ENCODE results near the gene DGKI.

Gene DGKI

DNA sequence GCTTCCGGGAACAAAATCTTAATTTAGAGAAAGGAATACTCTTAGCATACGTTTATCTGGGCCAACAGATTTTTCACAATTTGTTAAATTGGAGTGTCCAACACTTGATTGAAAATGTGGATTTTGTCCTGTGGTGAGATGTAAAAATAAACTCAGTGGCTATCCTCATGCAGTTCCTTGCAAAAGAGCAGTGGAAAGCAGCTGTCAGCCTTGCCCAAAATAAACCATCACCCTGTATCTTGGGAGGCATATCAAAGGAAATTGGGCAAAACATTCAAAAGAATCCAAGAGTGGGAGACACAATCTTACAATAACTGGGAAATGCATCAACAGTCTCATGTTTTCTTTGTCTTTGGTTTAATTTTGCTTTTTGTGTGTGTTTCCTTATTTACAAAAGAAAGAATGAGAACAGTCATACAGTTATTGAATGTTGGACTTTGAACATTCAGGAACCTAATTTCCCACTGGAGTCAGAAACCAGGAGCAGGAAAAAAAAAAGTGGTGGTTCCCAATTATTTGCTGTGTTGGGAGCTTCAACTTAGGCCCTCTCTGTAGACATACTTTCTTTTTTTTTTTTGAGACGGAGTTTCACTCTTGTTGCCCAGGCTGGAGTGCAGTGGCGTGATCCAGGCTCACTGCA lies 44.4 kb upstream of the DGKI start:
- Histone ChIP-seq H3K4ac (ENCODE audit: low read depth in 1 of 2, low read length in 2 of 2) (no peak overlapping the region), H2BK12ac (ENCODE audit: low read length in 2 of 2) (no peak overlapping the region), H3K27me3 (ENCODE audit: control insufficient read depth in 1 of 2, insufficient read depth in 1 of 2, low read length in 2 of 2) (no peaks in the 10 kb centered on the region), H2BK15ac (ENCODE audit: low read depth, poor library complexity, severe bottlenecking) (no peak overlapping the region), H3K9me3 (ENCODE audit: control insufficient read depth, low read length) (no peaks in the 10 kb centered on the region), H3K4me3 (ENCODE audit: insufficient read depth in 1 of 2, low read depth in 1 of 2, low read length in 2 of 2) (no peak overlapping the region), H3K9ac (ENCODE audit: low read length) (no peak overlapping the region), H2AK5ac (ENCODE audit: low read length, severe bottlenecking) (no peak overlapping the region), H3K4me2 (ENCODE audit: low read length, poor library complexity, severe bottlenecking) (no peak overlapping the region), H3K27ac (ENCODE audit: low read length, poor library complexity, severe bottlenecking) (no peak overlapping the region), H2BK120ac (ENCODE audit: low read depth, low read length) (no peak overlapping the region), H2AFZ (ENCODE audit: low read depth, low read length) (no peak overlapping the region), H3K14ac (ENCODE audit: low read length in 2 of 2) (no peak overlapping the region), H3K4me1 (ENCODE audit: control insufficient read depth, insufficient read depth, low read depth, low read length) (no peaks in the 10 kb centered on the region), H3K23ac (ENCODE audit: low read length in 2 of 2) (no peak overlapping the region), H3K18ac (ENCODE audit: low read depth in 1 of 2, low read length in 2 of 2) (no peak overlapping the region), H4K8ac (ENCODE audit: low read length) (no peak overlapping the region), H4K91ac (ENCODE audit: low read length) (no peak overlapping the region), H3K79me1 (replicated peaks; ENCODE audit: low read length, poor library complexity, severe bottlenecking) (peaks cover 41% of the 10 kb centered on the region), H3K36me3 (ENCODE audit: control insufficient read depth in 1 of 2, insufficient read depth in 2 of 2, low read depth in 1 of 2, low read length in 2 of 2) (peaks cover 33 to 90% of the 10 kb centered on the region in 2 experiments), H2BK5ac (ENCODE audit: low read depth, low read length, poor library complexity, severe bottlenecking) (no peak overlapping the region)
- WGBS, result 100% methylated on average over 4 of the region's 4 CpGs
- DNase-seq, result no peak

DNA sequence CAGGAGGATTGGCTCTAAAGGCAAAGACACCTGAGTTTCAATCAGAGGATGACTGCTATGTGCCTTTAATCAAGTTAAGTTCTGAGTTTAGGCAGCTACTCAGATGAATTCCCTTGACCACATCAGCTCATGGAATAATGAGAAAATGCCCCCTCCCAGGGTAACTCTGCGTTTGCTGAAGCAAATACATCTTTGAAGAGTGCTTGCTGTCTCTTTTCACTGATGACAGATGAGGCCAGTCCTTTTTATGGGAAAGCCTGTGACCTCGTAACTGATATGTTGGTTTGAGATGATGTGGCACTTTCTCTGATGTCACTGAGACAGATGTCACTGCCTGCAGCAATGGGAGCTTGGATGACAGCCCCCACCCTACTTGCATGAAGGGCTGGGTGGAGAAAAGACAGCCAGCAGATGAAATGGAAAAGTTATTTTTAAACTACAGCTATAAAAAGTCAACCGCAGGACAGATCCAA lies 43.7 kb upstream of the DGKI start:
- H3K4me1 ChIP-seq (ENCODE audit: control insufficient read depth, insufficient read depth, low read depth, low read length), result no peaks in the 10 kb centered on the region
- no peak overlapping the region for H2BK120ac ChIP-seq (ENCODE audit: low read depth, low read length)
- no peak overlapping the region for H3K27ac ChIP-seq (ENCODE audit: low read length, poor library complexity, severe bottlenecking)
- peaks cover 42% of the 10 kb centered on the region for H3K79me1 ChIP-seq (replicated peaks; ENCODE audit: low read length, poor library complexity, severe bottlenecking)
- H4K91ac ChIP-seq (ENCODE audit: low read length), result no peak overlapping the region
- no peak overlapping the region for H3K14ac ChIP-seq (ENCODE audit: low read length in 2 of 2)
- no peak overlapping the region for H2AFZ ChIP-seq (ENCODE audit: low read depth, low read length)
- no peak overlapping the region for H2BK5ac ChIP-seq (ENCODE audit: low read depth, low read length, poor library complexity, severe bottlenecking)
- H3K4ac ChIP-seq (ENCODE audit: low read depth in 1 of 2, low read length in 2 of 2), result no peak overlapping the region
- no peak overlapping the region for H4K8ac ChIP-seq (ENCODE audit: low read length)
- H3K4me2 ChIP-seq (ENCODE audit: low read length, poor library complexity, severe bottlenecking), result no peak overlapping the region
- peaks cover 29 to 87% of the 10 kb centered on the region in 2 experiments for H3K36me3 ChIP-seq (ENCODE audit: control insufficient read depth in 1 of 2, insufficient read depth in 2 of 2, low read depth in 1 of 2, low read length in 2 of 2)
- no peak overlapping the region for H3K4me3 ChIP-seq (ENCODE audit: insufficient read depth in 1 of 2, low read depth in 1 of 2, low read length in 2 of 2)
- H2AK5ac ChIP-seq (ENCODE audit: low read length, severe bottlenecking), result no peak overlapping the region
- H3K18ac ChIP-seq (ENCODE audit: low read depth in 1 of 2, low read length in 2 of 2), result no peak overlapping the region
- H2BK15ac ChIP-seq (ENCODE audit: low read depth, poor library complexity, severe bottlenecking), result no peak overlapping the region
- 73% methylated on average over 2 of the region's 3 CpGs for whole genome bisulfite sequencing
- DNase-seq, result no peak
- H3K27me3 ChIP-seq (ENCODE audit: control insufficient read depth in 1 of 2, insufficient read depth in 1 of 2, low read length in 2 of 2), result no peaks in the 10 kb centered on the region
- no peak overlapping the region for H3K9ac ChIP-seq (ENCODE audit: low read length)
- H2BK12ac ChIP-seq (ENCODE audit: low read length in 2 of 2), result no peak overlapping the region
- H3K23ac ChIP-seq (ENCODE audit: low read length in 2 of 2), result no peak overlapping the region
- H3K9me3 ChIP-seq (ENCODE audit: control insufficient read depth, low read length), result no peaks in the 10 kb centered on the region

DNA sequence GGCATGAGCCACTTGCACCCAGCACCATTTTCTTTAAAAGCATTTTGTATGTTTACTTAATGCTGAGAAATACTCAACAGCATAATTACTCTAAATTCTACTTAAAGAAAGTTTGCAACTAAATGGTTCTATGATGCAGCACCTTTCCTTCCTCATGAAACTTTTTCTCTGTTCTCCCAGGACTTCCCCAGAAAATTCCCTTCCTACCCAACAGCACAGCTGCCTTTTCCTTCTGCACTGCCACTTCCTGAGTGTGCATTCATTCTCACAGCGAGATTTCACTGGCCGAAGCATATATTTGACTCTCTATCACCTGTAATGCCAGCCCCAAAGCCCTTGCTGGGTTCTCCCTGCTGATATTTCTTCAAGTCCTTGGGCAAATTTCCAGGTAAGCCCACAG lies 41.5 kb upstream of the DGKI start:
- Histone ChIP-seq H3K27ac (ENCODE audit: low read length, poor library complexity, severe bottlenecking) (no peak overlapping the region), H3K9me3 (ENCODE audit: control insufficient read depth, low read length) (no peaks in the 10 kb centered on the region), H2BK5ac (ENCODE audit: low read depth, low read length, poor library complexity, severe bottlenecking) (no peak overlapping the region), H3K36me3 (ENCODE audit: control insufficient read depth in 1 of 2, insufficient read depth in 2 of 2, low read depth in 1 of 2, low read length in 2 of 2) (peaks cover 26 to 85% of the 10 kb centered on the region in 2 experiments), H3K27me3 (ENCODE audit: control insufficient read depth in 1 of 2, insufficient read depth in 1 of 2, low read length in 2 of 2) (no peaks in the 10 kb centered on the region), H3K18ac (ENCODE audit: low read depth in 1 of 2, low read length in 2 of 2) (no peak overlapping the region), H4K8ac (ENCODE audit: low read length) (no peak overlapping the region), H2AFZ (ENCODE audit: low read depth, low read length) (no peak overlapping the region), H3K4me3 (ENCODE audit: insufficient read depth in 1 of 2, low read depth in 1 of 2, low read length in 2 of 2) (no peak overlapping the region), H3K9ac (ENCODE audit: low read length) (no peak overlapping the region), H3K4me2 (ENCODE audit: low read length, poor library complexity, severe bottlenecking) (no peak overlapping the region), H3K14ac (ENCODE audit: low read length in 2 of 2) (no peak overlapping the region), H2AK5ac (ENCODE audit: low read length, severe bottlenecking) (no peak overlapping the region), H3K4me1 (ENCODE audit: control insufficient read depth, insufficient read depth, low read depth, low read length) (no peaks in the 10 kb centered on the region), H3K4ac (ENCODE audit: low read depth in 1 of 2, low read length in 2 of 2) (no peak overlapping the region), H2BK12ac (ENCODE audit: low read length in 2 of 2) (no peak overlapping the region), H4K91ac (ENCODE audit: low read length) (no peak overlapping the region), H2BK120ac (ENCODE audit: low read depth, low read length) (no peak overlapping the region), H2BK15ac (ENCODE audit: low read depth, poor library complexity, severe bottlenecking) (no peak overlapping the region), H3K23ac (ENCODE audit: low read length in 2 of 2) (no peak overlapping the region), H3K79me1 (replicated peaks; ENCODE audit: low read length, poor library complexity, severe bottlenecking) (peaks cover 40% of the 10 kb centered on the region)
- no peak for DNase-seq
- 90% methylated on average over 2 of the region's 2 CpGs for WGBS

DNA sequence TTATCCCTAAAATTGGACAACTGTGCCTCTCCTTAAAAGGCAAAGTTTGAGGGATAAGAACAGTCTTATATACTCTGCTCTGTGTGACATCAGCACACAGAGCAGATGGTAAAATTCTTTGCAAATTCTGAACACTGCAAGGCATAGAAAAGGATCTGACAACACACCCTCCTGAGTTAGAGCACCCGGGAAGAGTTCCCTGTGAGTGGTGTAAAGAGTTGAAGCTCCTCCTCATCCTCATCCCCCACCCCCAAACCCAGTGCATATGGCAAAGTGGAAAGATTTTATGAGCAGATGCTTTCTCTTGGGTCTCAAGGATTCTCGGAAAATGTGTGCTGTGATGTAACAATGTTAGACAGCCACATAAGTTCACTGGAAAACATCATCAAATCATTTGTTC lies 40.0 kb upstream of the DGKI start:
- peak overlapping the region; percentile 27 for H2AK5ac ChIP-seq (ENCODE audit: low read length, severe bottlenecking)
- no peak overlapping the region for H4K8ac ChIP-seq (ENCODE audit: low read length)
- H3K79me1 ChIP-seq (replicated peaks; ENCODE audit: low read length, poor library complexity, severe bottlenecking), result peaks cover 37% of the 10 kb centered on the region
- H3K14ac ChIP-seq (ENCODE audit: low read length in 2 of 2), result no peak overlapping the region
- H4K91ac ChIP-seq (ENCODE audit: low read length), result no peak overlapping the region
- no peak overlapping the region for H3K4me3 ChIP-seq (ENCODE audit: insufficient read depth in 1 of 2, low read depth in 1 of 2, low read length in 2 of 2)
- peaks cover 3% of the 10 kb centered on the region for H3K9me3 ChIP-seq (ENCODE audit: control insufficient read depth, low read length)
- H2BK120ac ChIP-seq (ENCODE audit: low read depth, low read length), result no peak overlapping the region
- H3K27ac ChIP-seq (ENCODE audit: low read length, poor library complexity, severe bottlenecking), result no peak overlapping the region
- no peak overlapping the region for H3K23ac ChIP-seq (ENCODE audit: low read length in 2 of 2)
- no peak overlapping the region for H3K4me2 ChIP-seq (ENCODE audit: low read length, poor library complexity, severe bottlenecking)
- no peak overlapping the region for H3K4ac ChIP-seq (ENCODE audit: low read depth in 1 of 2, low read length in 2 of 2)
- no peaks in the 10 kb centered on the region for H3K27me3 ChIP-seq (ENCODE audit: control insufficient read depth in 1 of 2, insufficient read depth in 1 of 2, low read length in 2 of 2)
- H3K36me3 ChIP-seq (ENCODE audit: control insufficient read depth in 1 of 2, insufficient read depth in 2 of 2, low read depth in 1 of 2, low read length in 2 of 2), result peaks cover 29 to 78% of the 10 kb centered on the region in 2 experiments
- WGBS, result 100% methylated on average over 1 of the region's 2 CpGs
- H3K9ac ChIP-seq (ENCODE audit: low read length), result no peak overlapping the region
- no peak overlapping the region for H2BK15ac ChIP-seq (ENCODE audit: low read depth, poor library complexity, severe bottlenecking)
- H2BK12ac ChIP-seq (ENCODE audit: low read length in 2 of 2), result no peak overlapping the region
- DNase-seq, result no peak
- peaks cover 4% of the 10 kb centered on the region for H3K4me1 ChIP-seq (ENCODE audit: control insufficient read depth, insufficient read depth, low read depth, low read length)
- no peak overlapping the region for H2AFZ ChIP-seq (ENCODE audit: low read depth, low read length)
- H3K18ac ChIP-seq (ENCODE audit: low read depth in 1 of 2, low read length in 2 of 2), result no peak overlapping the region
- no peak overlapping the region for H2BK5ac ChIP-seq (ENCODE audit: low read depth, low read length, poor library complexity, severe bottlenecking)
